A172 (cell line): ENCODE results near the gene RPS25. TPM values are rescaled to one million over a fixed set of nuclear protein-coding genes. Genes with fewer than 3 reads are reported as not detected.
"Not testable (repeated sequence)": the region's sequence is repeated elsewhere in the genome, so short reads cannot be mapped to it uniquely, and the experiment has no call there.

Experiments used
- DNase-seq: peaks from one replicate; pipeline ENCODE4 v3.0.0-alpha.2; 2015; ENCODE audit warnings: low spot score
- total RNA-seq: library from RNA; depleted of rRNA; stranded (reverse); fragments of >200 nt; shearing (Covaris generic); gene quantifications from 2 replicates; pipeline ENCODE4 v1.2.3, GENCODE V29; 2014; rRNA removed

RPS25 gene
- 789 and 797 TPM in 2 replicates for total RNA-seq

DNA sequence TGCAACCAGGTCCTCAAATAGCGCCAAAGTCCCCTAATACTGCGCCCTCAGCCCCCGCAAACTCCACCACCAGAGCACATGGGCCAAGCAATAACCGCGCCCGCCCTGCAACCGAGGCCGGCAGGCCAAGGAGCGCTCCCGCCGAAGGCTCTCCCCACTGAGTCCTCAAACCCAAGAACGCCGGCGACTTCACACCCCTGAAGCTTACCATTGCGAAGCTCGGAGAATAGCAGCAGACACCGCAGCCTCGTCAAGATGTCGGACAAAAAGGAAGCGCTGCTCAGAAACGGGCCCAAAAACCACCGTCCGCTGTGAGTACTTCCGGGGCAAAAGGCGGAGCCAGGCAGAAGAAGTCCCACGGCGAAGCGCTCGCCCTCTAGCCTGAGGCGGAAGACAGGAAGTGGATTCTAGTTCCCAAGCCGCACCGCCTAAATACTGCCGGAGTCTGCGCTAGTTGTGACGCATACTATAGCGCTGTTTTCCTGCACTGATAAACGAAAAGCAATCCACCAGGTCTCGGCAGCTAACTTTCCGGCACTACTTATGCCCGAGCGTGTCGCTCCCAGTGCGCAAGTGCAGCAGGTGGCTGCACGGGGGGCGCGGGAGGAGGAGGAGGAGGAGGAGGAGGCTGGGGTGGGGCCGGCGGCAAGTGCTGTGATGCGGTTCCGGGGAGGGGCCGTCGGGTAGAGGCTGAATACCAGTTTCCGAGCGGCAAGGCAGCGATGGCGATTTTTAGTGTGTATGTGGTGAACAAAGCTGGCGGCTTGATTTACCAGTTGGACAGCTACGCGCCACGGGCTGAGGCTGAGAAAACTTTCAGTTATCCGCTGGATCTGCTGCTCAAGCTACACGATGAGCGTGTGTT, at the start of gene RPS25, which contains the start of gene TRAPPC4:
Gene RPS25 (minus strand): TSS at position 270 of the 865 bp plus-strand sequence. CDS start 59 bp downstream, at position 211.
Gene TRAPPC4 (plus strand): TSS at position 693 of the 865 bp plus-strand sequence. CDS start 30 bp downstream, at position 723.
- peak; percentile 90 for DNase-seq

DNA sequence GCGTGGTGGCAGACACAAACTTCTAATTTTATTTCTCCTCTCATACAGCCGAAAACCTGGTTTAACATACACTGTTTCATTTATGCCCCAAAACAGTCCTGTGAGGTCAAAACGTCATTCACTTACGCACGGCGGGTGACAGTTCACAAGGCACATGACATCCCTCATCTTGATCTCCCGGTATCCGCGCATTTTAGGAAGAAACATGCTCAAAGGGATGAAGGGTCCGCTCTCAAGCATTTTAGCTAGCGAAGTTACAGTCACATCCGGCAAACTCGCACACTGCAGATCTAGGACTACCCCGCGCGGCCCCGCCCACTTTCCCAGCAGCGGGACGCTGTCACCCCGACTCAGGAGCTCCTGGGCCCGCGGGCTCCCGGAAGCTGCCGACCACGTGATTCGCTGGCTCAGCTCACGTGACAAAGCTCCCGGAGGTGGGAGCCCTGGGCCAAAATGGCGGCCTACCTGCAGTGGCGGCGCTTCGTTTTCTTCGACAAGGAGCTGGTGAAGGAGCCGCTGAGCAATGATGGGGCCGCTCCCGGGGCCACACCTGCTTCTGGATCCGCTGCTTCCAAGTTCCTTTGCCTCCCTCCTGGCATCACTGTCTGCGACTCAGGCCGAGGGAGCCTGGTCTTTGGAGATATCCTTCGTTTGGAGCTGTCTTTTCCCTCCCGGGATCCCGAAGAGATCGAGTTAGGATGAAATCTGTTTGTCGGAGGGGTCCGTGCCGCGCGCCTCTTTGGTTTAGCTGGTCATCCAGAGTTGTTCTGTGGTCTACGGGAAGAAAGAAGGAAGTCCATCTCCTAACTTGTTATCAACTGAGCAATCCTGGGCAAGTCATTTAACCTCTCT, 49.5 kb upstream of the RPS25 start, which contains the start of gene VPS11:
Gene VPS11 (plus strand): TSS at position 448 of the 852 bp plus-strand sequence. CDS start 6 bp downstream, at position 454.
- DNase-seq: peak; percentile 85

DNA sequence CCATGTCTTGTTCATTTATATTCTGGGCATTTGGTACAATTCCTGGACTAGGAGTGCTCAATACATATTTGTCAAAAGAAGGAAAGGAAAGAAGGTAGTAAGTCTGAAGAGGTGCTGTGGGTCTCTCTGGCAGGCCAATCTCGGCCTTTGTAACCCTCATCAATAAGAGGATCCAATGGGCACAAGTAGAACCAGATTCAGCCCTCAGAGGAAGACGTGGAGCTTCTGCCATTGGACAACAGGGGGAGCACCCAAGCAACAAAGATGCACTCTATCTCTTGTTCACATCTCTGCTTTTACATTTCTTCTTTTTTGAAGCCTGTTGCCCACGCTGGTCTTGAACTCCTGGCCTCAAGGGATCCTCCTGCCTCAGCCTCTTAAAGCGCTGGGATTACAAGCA, 47.2 kb upstream of the RPS25 start:
- no peak for DNase-seq

DNA sequence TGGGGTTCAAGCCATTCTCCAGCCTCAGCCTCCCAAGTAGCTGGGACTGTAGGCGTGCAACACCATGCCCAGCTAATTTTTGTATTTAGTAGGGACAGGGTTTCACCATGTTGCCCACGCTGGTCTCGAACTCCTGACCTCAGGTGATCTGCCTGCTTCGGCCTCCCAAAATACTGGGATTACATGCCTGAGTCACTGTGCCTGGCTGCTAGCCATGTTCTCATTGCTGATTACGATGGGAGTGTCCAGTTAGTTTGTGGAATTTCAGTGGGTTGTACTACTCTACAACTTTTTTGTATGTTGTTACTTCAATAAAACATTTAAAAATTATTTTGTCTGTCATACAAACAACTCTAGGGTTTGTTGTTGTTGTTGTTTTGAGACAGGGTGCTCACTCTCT, 44.6 kb upstream of the RPS25 start:
- peak; percentile 35 for DNase-seq

DNA sequence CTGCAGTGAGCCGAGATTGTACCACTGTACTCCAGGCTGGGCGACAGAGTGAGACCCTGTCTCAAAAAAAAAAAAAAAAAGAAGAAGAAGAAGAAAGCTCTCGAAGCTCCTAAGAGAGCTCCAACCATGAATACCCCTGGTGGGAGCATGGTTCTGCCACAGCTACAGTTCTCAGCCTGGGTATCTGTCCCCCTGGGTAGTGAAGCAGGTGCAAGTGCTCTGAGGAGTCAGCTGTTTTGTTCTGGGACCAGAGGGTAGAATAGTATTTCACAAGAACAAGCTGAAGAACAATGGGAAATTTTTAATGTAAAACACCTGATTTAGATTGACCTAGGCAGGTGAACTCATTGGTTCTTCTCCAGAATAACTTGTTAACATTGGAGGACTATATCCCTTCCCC, 43.1 kb upstream of the RPS25 start:
- DNase-seq: no peak

DNA sequence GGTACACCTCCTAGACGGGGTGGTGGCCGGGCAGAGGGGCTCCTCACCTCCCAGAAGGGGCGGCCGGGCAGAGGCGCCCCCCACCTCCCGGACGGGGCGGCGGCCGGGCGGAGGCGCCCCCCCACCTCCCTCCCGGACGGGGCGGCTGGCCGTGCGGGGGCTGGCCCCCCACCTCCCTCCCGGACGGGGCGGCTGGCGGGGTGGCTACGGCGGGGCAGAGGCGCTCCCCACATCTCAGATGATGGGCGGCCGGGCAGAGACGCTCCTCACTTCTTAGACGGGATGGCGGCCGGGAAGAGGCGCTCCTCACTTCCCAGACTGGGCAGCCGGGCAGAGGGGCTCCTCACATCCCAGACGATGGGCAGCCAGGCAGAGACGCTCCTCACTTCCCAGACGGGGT, 41.0 kb upstream of the RPS25 start:
- DNase-seq: not testable (repeated sequence)

DNA sequence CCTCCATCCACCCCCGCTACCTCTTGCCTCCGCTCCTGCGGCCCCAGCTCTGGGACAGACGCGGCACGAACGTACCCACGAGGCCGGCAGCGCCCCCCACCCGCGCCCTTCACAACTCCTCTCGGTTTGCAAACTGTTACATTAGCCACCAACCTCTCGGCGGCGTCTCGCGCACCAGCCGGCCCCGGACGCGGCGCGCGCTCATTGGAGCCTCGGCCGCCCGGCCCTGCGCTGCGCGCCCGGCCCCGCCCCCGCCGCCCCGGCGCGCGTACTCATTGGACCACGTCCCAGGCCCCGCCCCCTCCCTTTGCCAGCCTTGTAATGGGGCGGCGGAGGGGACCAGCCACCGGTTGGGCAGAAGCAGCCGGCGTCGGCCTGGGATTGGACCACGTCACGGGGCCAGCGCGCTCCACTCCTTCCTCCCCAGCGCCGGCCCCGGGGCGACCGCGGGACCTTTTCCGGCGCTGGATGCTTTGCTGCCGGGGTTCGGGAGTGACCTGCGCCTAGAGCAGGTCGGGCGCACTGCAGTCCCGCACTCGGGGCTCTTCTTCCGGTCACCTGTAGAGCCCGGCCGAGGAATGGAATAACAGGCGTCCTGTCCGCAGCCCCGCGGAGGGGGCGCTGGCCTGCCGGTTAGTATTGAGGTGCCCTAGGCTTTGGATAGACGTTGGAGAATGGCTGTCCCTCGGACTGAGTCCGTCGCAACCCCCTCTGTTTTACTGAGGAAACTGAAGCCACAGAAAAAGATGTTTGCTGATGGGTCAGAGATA, 39.0 kb upstream of the RPS25 start, which contains the start of gene HYOU1:
Gene HYOU1 (minus strand): TSS at position 206 of the 770 bp plus-strand sequence. CDS start 1,045 bp downstream, outside the sequence.
- peak; percentile 81 for DNase-seq

DNA sequence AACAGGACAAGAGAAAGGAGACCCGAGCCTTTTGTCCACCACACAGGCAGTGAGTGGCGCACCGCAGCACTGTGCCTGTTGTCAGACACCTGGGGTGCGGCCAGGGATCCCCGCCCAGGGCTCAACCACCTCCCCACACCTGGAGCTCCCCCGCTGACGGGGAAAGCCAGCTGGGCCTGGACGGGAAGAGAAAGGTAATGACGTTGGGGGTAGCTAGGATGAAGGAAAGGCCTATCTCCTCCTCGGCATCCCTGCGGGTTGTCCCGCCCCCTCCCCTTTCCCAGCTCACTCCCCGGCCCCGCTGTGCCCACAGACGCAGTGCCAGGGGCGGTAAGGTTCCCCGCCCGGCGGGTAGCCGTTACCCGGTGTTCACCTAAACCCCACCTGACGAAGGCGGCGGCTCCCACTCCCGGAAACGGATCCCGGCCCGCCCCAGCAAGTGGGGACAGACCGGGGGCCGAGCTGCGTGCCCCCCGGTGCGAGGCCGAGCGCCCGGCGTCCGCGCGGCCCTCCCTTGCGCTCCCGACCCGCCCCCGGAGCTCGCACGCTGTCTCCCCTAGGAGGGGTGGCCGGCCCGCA, 38.4 kb upstream of the RPS25 start:
- DNase-seq: no peak

DNA sequence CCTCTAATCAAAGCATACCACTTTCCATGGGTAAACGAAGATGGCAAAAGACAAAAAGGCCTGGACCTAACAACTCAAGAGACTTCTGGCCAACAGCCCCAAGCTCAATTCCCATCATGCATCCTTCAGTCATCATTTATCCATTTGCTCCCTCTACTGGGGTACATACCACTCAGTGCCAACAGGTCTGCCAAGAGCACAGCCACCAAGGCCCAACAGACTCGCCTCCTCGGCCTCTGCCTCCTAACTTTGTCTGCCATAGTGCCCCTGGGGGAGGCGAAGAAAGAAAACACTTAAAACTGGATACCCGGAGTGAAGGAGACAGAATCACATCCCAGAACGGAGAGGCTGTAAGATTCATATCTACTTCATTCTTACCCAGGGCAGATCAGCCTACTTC, 37.8 kb upstream of the RPS25 start:
- no peak for DNase-seq

DNA sequence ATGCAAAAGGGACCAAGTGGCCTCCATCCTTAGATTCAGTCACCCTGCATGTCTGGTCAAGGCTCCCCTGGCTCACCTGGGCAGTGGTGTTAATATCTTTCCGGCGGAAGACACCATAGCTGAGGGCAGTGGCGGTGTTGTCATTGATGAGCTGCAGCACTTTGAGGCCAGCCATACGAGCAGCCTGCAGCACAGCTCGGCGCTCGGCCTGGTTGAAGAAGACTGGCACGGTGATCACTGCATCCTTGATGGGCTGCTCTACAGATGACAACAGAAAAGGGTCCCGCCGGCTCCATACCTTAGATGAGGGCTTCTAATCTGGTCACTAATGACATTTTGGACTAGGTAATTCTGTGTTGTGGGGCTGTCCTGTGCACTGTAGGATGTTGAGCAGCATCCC, 36.3 kb upstream of the RPS25 start:
- no peak for DNase-seq

DNA sequence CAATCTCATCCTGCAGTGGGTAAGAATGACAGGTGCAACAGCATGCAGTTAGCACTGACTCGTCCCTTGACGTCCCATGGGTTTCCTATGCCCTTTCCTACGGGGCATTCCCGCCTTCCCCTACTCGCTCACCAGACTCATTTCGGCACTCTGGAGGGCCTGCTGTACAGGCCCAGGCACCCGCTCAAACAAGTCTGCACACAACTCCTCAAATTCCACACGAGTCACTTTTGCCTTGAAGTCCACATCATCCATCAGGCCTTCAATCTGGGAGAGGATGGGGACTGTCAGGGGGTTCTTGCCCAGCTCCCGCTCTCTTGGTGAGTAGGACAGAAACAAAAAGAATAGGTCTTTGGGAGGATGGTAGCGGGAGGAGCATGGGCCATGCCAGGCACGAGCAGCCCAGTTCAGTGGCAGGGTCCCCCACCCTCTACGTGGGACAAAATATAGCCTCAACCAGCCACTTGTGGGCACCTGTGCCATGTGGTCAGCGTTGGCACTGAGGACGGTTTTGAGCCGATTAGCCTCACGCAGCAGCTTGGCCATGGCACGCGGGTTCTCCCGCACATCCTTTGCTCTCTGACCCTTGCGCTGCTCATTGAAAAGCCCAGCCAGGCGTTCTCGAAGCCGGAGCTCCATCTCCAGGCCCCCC, 34.1 kb upstream of the RPS25 start:
- DNase-seq: no peak

DNA sequence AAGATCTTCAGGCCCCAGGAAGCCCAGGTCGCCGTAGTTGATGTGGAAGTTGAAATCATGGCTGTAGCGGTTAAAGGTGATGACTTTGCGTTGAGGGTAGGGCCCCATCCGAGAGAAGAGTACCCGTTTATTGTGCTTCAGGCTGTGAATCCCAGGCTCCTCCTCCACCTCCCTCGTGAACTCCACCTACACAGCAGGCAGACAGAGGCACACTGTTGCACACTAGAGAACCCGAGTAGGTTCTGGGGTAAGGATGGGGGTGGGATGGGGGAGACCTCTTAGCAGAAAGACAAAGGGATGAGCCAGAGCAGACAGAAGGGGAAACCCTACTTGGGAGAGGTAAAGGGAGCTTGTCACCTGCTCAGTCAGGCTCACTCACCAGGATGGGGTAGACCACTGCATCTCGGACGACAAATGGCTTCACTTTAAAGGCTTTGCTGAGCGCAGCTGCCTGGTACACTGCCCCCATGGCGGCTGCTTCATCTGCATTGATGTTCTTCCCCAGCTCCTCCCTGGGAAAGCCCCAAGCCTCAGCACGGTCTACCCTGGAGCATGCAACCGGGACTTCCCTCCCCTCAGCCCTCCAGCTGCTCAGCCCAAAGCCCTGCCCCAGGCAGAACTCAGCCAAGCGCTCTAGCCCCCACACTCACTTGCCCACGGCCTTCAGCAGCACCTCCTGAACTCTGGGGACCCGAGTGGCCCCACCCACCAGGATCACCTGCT, 33.5 kb upstream of the RPS25 start:
- no peak for DNase-seq

DNA sequence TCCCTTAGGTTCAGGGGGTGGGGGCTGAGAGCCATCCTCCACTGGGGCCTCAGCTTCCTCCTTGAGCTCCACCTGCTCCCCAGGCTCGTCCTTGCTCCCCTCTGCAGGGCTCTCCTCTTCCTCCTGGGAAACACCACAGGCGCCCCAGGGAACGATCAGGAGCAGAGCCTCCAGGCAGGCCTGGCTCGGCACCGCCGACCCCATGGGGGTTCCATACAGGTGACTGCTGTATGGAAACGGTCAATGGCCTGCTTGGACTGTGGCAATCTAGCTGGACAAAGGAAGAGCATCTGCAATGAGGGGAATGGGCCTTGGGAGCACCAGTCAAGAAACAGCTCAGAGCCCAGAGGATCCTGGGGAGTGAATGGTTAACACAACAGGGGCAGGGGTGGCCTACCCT, 30.9 kb upstream of the RPS25 start:
- DNase-seq: no peak

DNA sequence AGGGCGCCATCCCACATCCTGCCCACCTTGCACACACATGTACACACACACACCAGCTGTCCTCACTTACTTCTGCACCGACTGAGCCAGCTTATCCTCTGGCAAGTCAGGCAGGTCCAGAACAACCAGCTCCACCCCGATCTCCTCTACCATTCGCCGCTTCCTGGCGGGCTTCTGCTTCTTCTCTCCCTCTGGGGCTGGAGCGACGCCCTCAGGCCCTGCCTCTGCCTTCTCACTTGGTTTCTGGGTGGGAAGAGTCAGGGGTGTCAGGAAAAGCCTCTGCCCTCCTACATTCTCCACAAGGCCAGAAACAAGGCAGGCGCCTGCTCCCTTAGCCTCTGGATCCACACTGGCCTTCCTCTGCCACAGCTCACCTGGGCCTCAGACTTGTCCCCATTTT, 30.5 kb upstream of the RPS25 start:
- DNase-seq: no peak

DNA sequence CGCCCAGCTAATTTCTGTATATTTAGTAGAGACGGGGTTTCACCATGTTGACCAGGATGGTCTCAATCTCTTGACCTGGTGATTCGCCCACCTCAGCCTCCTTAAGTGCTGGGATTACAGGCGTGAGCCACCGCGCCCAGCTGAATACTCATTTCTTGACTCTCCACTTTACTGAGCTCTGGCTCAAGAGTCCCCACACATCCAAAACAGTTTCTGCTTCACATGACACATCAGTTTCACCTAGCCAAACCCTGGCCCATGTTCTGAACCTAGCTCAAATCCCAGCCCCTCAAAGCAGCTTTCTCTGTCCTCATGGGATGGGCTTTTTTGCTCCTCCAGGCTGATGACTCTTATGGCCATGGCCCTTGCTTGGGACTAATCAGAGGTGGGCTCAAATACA, 29.1 kb upstream of the RPS25 start:
- DNase-seq: no peak

DNA sequence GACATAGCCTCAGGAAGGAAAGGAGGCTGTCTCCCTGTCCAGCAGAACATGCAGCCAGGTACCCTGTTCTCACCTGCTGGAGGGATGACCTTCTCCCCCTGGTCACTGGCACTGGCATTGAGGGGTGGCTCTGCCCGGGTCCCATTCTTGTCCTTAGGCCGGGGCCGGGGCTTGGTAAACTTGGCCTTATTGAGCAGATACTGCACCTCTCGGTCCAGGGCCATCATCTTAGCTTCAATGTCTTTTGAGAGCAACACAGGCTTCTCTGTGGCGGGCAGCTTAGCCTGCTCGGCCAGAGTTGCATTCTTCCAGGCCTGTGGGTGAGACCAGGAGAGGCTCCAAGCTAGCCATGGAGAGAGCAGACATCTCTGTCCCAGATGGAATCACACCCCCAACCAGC, 28.3 kb upstream of the RPS25 start:
- no peak for DNase-seq

DNA sequence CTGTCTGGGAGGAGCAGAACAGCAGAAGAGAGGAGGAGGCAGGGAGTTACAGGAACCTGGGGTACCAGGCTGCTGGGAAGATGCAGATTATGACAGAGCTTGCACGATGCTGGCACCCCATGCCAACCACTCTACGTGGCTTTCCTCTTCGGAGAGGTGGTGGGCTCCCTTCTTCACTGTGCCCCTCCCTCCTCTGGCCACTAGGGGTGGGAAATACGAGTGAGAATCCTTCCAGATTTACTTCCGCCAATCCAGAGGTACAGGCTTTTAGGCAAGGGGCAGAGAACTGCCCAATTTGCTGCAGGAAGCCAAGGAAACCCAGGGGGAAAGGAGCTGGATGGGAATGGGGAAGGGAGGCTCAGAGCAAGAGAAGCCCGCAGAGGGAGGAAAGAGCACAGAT, 26.6 kb upstream of the RPS25 start:
- DNase-seq: no peak

DNA sequence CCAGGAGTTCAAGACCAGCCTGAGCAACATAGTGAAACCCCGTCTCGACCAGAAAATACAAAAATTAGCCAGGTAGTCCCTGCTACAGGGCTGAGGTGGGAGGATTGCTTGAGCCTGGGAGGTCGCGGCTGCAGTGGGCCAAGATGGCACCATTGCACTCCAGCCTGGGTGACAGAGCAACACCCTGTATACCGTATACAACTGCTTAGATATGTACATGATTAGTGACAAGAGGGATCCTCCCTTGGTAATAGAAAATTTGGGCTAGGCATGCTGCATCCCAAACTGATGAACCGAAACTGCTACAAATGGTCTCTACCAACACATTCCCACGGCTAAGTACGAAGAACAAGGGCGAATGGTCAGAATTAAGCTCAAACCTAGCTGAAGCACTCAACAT, 24.8 kb upstream of the RPS25 start:
- no peak for DNase-seq

DNA sequence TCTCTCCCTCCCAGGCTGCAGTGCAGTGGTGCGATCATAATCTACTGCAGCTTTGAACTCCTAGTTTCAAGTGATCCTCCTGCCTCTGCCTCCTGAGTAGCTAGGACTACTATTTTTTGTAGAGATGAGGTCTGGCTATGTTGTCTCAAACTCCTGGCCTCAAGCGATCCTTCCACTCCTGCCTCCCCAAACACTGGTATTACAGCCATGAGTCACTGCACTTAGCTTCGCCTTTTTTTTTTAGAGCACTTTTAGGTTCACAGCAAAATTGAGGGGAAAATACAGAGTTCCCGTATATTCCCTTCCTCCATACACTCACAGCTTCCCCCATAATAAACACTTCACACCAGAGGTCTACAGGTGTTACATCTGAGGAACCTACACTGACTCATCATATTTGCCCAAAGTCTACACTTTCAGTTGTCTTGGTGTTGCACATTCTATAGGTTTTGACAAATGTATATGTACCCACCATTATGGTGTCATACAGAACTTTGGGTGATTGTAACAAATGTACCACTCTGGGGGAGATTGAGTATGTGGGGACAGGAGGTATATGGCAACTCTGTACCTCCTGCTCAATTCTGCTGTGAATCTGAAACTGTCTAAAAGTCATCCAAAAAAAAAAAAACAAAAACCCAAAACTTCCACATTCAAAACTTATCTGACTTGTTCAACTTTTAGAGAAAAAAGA, 23.8 kb upstream of the RPS25 start:
- DNase-seq: no peak
